ENCODE measurements around the gene DLEC1.

DLEC1 gene

GRCh38 chr3:38111201-38111600 is 72.2 kb downstream of the DLEC1 start:
- no peak for DNase-seq (ENCODE audit: extremely low spot score)
- ChIA-PET POLR2A (no interaction called here), CTCF (interaction anchor here (0.8 to 1.4 kb wide), 4 partner anchors 10 to 187 kb away, joined by 3 read pairs; no protein-coding TSS in a partner anchor)

GRCh38 chr3:38111696-38112377 is 72.8 kb downstream of the DLEC1 start:
- no peak for TF ChIP-seq CTCF (IDR thresholded peaks at IDR 0.05; ENCODE audit: control extremely low read depth, extremely low read depth, low read depth, missing control alignments)
- DNase-seq (ENCODE audit: extremely low spot score): no peak
- ChIA-PET CTCF (interaction anchor here (1.0 to 1.2 kb wide), 3 partner anchors 10 to 115 kb away, joined by 3 read pairs; no protein-coding TSS in a partner anchor), POLR2A (no interaction called here)

More at GRCh38 chr3:38111201-38111600, 72.2 kb downstream of the DLEC1 start:
- TF ChIP-seq CTCF (IDR thresholded peaks at IDR 0.05; ENCODE audit: control extremely low read depth, extremely low read depth, low read depth, missing control alignments): no peak

- POLR2A ChIA-PET: no interaction called here
- no peak for DNase-seq (ENCODE audit: extremely low spot score)
- CTCF ChIA-PET: interaction anchor here (1.2 kb wide), 1 partner anchor 20 kb away, joined by 3 read pairs; no protein-coding TSS in a partner anchor
- TF ChIP-seq CTCF (IDR thresholded peaks at IDR 0.05; ENCODE audit: control extremely low read depth, extremely low read depth, low read depth, missing control alignments): no peak
These were observed 73.4 kb downstream of the DLEC1 start for GRCh38 chr3:38112378-38112761.

- ChIA-PET POLR2A (no interaction called here), CTCF (interaction anchor here (1.0 to 1.3 kb wide), 4 partner anchors 23 to 366 kb away, joined by 3 to 4 read pairs (median 3); partner anchors contain the start of gene ACAA1)
- no peak for DNase-seq (ENCODE audit: extremely low spot score)
- no peak for TF ChIP-seq CTCF (IDR thresholded peaks at IDR 0.05; ENCODE audit: control extremely low read depth, extremely low read depth, low read depth, missing control alignments)
These were observed 75.3 kb downstream of the DLEC1 start for GRCh38 chr3:38114052-38114874.

- CTCF ChIA-PET: interaction anchor here (0.9 to 4.8 kb wide), 5 partner anchors 9 to 365 kb away, joined by 3 to 40 read pairs (median 4); partner anchors contain the start of gene ACAA1
- POLR2A ChIA-PET: no interaction called here
- no peak for DNase-seq (ENCODE audit: extremely low spot score)
- TF ChIP-seq CTCF (IDR thresholded peaks at IDR 0.05; ENCODE audit: control extremely low read depth, extremely low read depth, low read depth, missing control alignments): no peak
These were observed 76.1 kb downstream of the DLEC1 start for GRCh38 chr3:38114875-38115644.

All from GM10248 (cell line).